Activated CD4-positive, alpha-beta T cell treated with anti-CD3 and anti-CD28 coated beads, Interleukin-2, amount 50 U/mL, for 48 hours (primary cell): ENCODE measurements around the gene TLK1.

Experiments used
- DNase-seq, 2 experiments: peaks; one replicate each; pipeline ENCODE4 v3.0.0-alpha.2; 2020

The TLK1 gene

GRCh38 chr2:170996316-170996715 lies 164.4 kb downstream of the TLK1 start:
- no peak for DNase-seq

DNA sequence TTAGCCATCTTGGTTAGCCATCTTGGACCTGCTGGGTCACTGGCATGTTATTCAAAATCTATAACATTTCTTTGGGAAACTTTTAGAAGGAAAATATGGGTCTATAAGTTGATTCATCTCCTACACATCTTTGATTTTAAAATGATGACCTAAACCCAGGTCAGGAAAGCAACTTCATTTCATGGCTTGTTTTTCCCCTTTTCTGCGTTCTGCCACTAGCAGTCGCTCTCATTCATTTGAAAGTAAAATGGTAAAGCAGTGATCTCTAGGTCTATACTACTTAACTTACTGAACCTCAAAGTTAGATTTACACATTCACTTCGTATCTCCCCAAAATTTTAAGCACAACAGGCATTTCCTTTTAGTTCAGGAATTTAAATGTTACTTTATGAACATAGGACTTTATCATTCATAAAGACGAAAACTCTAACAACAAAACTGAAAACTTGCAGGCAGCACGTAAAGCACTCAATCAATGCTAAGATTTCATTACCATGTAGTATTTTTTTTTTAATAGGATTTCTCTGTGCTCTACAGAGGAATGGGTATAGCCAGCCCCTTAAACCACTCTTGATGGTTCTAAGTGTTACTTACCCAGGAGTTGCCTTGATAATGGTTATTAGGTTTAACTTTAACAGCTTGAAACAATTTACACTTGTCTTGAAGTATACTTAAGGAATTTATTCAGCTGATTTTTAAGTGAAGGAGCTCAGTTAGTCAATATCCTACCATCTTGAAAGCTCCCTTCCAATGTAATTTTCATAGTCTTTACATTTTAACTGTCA lies 169.1 kb downstream of the TLK1 start:
- no peak for DNase-seq

DNA sequence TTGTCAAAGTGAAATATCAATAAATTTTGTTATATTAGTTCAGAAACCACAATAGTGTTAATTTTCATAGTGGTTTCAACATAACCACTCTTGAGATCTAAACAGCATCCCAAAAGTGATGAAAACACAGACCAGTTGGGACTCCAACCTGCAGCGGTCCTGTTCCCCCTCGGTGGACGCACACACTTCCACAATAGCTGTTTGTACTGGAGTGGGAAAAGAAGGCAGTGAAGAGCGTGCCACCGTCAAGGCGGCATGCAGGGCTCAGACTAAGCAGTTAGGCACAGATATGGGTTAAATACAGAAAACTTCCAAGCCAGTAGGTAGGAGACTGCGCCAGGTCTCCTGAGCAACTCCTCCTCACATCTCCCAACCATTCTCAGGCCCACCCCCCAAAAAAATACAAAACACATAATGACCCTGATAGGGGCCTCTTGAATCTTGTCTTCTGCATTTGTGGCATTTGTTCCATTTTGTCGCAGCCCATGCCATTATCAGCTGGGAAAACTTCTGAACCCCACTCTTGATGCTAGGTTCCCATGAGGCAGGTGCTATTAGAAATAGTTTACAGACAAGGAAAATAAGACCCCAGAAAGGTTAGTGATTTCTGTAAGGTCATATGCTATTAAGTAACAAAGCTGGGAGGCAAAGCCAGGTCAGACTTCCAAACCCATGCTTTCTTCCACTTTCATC lies 174.0 kb downstream of the TLK1 start:
- DNase-seq: no peak

DNA sequence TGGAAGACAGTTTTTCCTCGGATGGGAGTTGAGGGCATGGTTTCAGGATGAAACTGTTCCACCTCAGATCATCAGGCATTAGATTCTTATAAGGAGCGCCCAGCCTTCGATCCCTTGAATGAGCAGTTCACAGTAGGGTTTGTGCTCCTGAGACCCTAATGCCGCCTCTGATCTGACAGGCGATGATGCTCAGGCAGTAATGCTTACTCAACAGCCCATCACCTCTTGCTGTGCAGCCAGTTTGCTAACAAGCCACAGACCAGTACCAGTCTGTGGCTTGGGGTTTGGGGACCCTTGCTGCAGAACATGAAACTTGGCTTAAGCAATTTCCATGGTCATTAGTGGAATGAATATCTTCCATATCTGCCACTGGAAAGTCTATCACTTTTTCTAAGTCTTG lies 175.3 kb downstream of the TLK1 start:
- no peak for DNase-seq

DNA sequence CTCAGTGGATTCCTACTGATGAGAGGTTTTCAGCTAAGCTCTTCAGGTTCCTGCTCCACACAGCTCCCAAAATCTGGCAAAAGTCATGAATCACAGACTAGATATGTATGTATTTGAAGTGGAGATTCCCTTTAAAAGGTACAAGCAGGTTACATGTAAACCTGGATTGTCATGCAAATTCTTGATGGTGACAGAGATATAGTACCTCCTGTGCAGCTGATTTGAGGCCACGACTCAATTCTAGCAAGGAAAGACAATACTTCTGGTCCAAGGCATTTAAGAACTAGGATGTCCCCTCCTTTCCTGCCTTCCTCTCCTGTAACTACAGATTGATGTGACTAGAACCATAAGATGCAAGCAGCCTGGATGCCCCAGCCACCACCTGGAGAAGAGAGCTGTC lies 176.6 kb downstream of the TLK1 start:
- no peak for DNase-seq

- no peak for DNase-seq
These were observed 184.8 kb downstream of the TLK1 start for GRCh38 chr2:170975943-170976270.

DNA sequence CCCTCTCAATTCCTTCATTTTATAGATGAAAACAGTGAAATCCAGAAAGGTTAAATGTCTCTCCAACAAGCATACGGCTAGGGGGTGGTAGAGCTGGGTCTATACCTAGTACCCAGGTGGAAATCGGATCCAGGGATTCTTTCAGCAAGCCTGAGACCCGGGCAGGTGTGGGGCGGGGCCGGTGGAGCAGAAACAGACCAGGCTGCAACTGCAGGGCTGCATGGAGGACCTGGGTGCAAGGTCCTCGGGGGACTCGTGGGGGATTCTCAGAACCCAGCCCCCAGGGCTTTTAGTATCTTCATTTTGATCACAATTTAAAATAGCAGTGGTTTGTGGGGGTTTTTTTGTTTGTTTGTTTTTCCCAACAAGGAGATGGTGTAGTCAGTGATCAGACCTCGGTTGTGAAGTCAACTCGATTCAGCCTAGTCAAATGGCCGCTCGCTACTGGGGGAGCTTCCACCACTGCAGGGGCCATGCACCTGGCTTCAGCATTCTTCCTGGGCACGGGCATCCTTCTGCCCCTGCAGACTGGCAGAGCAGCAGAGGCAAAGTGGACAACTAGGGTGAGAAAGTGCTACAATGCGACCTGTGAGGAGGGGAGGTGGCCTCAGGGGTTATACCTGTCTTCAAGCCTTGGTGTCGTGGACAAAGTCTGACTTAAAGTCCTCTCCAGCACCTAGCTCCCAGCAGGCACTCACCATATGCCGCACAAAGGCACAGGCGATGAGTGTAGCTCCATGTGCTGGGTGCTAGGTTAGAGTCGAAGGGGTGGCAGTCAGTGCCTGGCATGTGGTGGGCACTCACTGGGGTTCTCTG lies 185.4 kb downstream of the TLK1 start:
- DNase-seq: no peak

- DNase-seq: no peak
These were observed 186.2 kb downstream of the TLK1 start for GRCh38 chr2:170974304-170974993.

DNA sequence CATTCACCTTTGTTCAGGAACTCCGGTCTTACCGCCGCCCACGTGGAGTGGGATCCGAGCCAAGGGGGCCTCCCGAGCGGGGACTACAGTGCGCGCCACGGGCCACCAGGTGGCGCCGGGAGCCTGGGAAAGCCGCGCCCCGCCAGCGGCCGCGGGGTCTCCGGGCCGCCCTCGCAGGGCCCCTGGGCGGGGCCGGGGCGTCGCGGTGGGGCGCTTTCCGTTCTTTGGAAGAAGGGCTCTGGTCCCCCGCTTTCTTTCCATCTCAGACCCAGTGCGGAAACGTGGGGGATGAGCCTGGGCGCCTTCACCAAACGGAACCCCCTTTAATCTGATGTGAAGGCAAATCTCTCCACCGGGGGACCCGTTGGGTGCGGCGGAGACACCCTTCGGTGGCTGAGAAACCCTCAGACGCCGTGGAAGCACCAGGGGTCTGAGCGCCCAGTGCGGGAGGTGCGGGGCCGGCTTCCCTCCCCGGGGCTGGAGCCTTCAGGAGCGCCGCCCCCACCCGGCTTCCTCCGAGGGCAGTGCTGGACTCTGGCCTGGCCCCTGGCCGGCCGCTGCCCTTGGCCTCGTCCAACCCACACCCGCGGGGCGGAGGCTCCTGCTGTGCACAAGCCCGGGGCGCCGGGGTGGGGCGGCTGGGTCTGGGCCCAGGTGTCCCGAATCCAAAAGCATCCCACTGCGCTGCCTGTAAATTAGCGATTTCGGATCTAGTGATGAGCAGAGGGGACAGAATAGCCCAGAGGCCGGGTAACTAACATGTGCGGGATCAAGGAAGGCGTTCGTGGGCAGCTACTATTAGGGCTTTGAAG lies 187.0 kb downstream of the TLK1 start:
- peak; percentile 90 to 92 for DNase-seq

DNA sequence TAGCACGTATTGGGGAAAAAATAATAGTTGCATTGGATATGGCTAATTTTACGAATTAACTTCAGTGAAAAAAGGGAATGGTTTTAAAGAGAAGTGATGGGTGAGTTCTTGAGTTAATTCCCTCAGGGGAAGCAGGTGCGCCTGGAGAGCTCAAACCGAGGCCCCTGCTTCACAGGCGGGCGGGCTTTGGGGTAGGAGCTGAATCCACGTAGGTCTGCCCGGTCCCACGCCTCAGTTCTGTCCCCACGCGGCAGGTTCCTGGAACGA lies 187.5 kb downstream of the TLK1 start:
- no peak for DNase-seq

DNA sequence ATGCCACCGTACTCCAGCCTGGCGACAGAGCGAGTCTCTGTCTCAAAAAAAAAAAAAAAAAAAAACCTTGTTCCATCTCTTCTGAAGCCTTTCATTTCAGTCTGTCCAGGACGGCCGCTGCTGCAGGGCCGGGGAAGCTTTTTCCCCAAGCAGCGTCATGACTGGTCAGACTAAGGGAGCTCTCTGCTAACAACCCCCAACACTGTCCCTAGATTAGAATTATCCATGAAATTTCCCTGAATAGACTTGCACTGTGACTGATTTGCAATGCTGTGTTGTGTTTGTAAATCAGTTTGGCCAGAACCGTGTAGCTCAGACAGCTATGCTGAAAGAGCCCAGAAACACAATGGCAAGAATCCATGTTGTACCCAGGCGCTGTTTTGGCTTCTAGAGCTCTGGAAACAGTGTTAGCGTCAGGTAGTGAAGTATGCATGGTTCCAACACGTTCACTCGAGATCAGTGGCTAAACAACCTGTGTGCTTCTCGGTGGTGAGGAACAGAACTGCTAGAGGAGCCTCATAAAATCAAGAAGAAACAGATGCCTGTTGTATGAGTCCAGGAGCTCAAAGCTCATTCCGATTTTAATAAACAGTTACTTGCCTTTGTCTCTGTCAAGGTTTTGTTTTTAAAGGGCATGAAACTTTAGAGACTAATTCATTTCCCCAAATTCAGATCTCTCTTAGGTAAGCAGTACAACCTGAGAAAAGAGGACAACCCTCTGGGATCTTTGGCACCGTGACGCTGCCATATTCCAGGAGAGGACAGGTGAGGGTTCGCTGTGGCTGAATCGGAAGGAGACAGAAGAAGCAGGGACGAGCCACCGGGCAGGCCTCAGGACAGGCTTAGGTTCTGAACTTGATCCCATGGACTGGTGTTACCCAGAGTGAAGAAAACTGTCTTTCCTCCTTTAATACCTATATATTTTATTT lies 188.1 kb downstream of the TLK1 start:
- no peak for DNase-seq

DNA sequence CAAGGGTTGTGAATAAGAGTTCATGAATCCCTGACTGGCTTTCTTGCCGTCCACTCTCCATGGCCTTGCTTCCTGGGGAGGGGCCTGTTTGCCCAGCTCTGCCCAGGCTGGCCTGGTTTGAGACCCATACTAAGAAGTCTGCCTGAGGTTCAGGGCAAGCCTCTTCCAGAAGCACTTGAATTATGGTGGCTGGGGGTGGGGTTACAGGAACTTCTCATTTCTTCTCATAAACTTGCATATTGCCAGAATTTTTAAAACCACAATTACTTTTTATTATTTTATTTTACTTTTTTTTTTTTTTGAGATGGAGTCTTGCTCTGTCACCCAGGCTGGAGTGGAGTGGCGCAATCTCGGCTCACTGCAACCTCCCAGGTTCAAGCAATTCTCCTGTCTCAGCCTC lies 189.6 kb downstream of the TLK1 start:
- DNase-seq: no peak

- no peak for DNase-seq
These were observed 190.7 kb downstream of the TLK1 start for GRCh38 chr2:170969872-170970496.

DNA sequence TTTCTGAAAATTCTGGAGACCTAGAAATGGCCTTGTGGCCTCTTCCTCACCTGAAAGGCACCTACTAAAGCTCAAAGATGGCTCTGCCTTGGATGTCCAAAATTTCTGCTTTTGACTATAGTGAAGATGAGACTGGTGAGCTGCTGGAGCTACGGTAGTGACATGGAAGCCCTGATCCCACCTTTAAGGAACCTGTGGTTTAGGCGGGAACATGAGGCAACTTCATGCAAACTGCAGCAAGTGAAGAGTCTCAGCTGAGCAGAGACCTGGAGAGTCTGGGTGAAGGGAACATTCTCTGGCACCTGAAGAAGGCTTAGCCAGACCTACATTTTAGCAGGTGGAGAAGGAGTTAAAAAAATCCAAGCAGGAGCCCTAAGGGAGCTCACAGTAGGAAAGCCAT lies 191.7 kb downstream of the TLK1 start:
- DNase-seq: no peak

- DNase-seq: no peak
These were observed 192.3 kb downstream of the TLK1 start for GRCh38 chr2:170968205-170969003.

DNA sequence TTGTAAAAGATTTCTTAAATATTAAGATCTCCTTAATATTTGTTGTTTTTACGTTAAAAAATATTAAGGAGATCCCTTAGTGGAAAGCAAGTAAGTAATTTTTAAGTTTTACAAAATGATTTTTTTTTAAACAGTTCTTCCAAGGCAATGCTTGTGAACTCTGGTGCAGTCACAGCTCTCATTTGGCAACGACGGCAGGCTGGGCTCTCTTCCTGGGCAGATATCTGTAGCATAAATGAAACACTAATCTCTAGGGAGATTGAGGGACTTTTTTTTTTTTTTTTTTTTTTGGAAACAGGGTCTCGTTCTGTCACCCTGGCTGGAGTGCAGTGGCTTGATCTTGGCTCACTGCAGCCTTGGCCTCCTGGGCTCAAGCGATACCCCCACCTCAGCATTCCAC lies 193.1 kb downstream of the TLK1 start:
- no peak for DNase-seq

- DNase-seq: no peak
These were observed 193.9 kb downstream of the TLK1 start for GRCh38 chr2:170966648-170967396.

DNA sequence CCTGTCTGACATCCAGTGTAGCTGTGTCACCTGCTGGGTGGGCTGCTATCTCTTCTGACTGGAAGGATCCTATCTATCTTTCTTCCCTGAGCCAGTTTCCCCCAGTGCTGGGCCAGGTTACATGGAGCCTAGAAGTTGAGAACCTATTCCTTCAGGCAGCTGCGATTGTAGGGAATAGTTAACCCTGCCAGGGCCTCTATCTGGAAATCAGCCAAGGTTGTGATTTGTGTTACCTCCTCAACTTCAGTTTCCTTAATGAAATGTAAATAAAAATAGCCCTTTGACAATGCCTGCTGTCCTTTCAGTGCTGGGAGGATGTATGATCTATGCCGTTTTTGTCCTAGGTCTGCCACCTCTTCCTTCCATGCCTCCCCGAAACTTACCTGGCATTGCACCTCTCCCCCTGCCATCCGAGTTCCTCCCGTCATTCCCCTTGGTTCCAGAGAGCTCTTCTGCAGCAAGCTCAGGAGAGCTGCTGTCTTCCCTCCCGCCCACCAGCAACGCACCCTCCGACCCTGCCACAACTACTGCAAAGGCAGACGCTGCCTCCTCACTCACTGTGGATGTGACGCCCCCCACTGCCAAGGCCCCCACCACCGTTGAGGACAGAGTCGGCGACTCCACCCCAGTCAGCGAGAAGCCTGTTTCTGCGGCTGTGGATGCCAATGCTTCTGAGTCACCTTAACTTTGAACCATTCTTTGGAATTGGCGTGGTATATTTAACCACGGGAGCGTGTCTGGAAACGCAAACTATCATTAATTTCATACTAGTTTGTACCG lies 195.1 kb downstream of the TLK1 start:
- no peak for DNase-seq

DNA sequence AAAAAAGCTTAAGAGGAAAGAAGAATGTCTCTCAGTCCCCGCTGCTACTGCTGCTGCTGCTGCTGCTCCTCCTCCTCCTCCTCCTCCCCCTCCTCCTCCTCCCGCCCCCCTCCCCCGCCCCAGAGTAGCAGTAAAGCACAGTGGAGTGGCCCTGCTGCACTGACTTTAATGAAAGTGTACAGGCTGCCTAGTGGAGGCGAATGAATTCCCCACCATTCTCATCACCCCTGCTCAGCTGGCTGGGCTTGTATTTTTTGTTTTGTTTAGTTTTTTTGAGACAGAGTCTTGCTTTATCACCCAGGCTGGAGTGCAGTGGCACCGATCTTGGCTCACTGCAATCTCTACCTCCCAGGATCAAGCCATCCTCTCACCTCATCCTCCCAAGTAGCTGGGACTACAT lies 197.3 kb downstream of the TLK1 start:
- DNase-seq: no peak
